ENCODE data around the gene IL17D. TPM values are rescaled to one million over a fixed set of nuclear protein-coding genes. Genes with fewer than 3 reads are reported as not detected.

The IL17D gene
- total RNA-seq, 8 experiments from 2014 or later, result 1.2 to 18.2 (median 9.5) TPM

Other genes starting within 250 kb of the IL17D start
- 10 to 100 TPM in 4 of 8 experiments, 1 to 10 TPM in 4; 4.6 to 41.5 (median 14.0) TPM for gene CRYL1, start 177.8 kb upstream of the IL17D start, total RNA-seq
- 10 to 100 TPM in 7 of 8 experiments, 1 to 10 TPM in 1; 8.9 to 31.7 (median 16.0) TPM for gene IFT88, start 136.5 kb upstream of the IL17D start, total RNA-seq
- 10 to 100 TPM in 3 of 8 experiments, 1 to 10 TPM in 5; 7.3 to 15.0 (median 9.8) TPM for gene EEF1AKMT1, start 70.3 kb downstream of the IL17D start, total RNA-seq
- gene XPO4, start 199.0 kb downstream of the IL17D start, total RNA-seq, result 10 to 100 TPM; 11.4 to 32.2 (median 15.3) TPM